H1 (cell line): ENCODE results near the gene REEP2. TPM values are rescaled to one million over a fixed set of nuclear protein-coding genes. Genes with fewer than 3 reads are reported as not detected.

Experiments used
- CTCF ChIA-PET: fragments of 300-600 bp; sonication (Branson Sonifier 250); formaldehyde crosslinking; loops from one replicate; lab custom pipeline; 2021; ENCODE audit not compliant: partially characterized antibody; lab: Charles Lee
- POLR2A ChIA-PET: fragments of 300-600 bp; sonication (Branson Sonifier 250); formaldehyde crosslinking; loops from one replicate; lab custom pipeline; 2021; ENCODE audit warnings: inconsistent platforms; ENCODE audit not compliant: partially characterized antibody; lab: Charles Lee
- DNase-seq, 2 experiments: peaks; one replicate each; pipeline versions ENCODE4 v3.0.0 to v3.0.0-alpha.2; 2010 to 2022; ENCODE audit warnings: low spot score in 2 of 2, low read depth in 1 of 2, mixed read lengths in 1 of 2
- FAIRE-seq: peaks from 2 replicates; lab custom pipeline; 2011; peaks lifted over from hg19 to GRCh38; lab: Jason Lieb, UNC
- H2AFZ ChIP-seq: 2 replicates; pipeline ENCODE4 v1.8.1; 2012; ENCODE audit warnings: low read length, inconsistent platforms
- H2AK5ac ChIP-seq: 2 replicates; pipeline ENCODE4 v1.6.1; 2013; ENCODE audit warnings: low read depth, low read length
- H2BK120ac ChIP-seq: replicated peaks from 2 replicates; pipeline ENCODE3; 2013; ENCODE audit warnings: low read depth, low read length, inconsistent platforms
- H2BK12ac ChIP-seq: 2 replicates; pipeline ENCODE4 v1.6.1; 2013; ENCODE audit warnings: low read depth, low read length
- H2BK15ac ChIP-seq: 2 replicates; pipeline ENCODE4 v1.6.1; 2013; ENCODE audit warnings: low read length
- H2BK20ac ChIP-seq: 2 replicates; pipeline ENCODE4 v1.6.1; 2013; ENCODE audit warnings: low read length
- H2BK5ac ChIP-seq: 2 replicates; pipeline ENCODE4 v1.6.1; 2013; ENCODE audit warnings: low read depth, low read length
- H3K14ac ChIP-seq: 2 replicates; pipeline ENCODE4 v1.6.1; 2013; ENCODE audit warnings: inconsistent platforms; ENCODE audit not compliant: insufficient read length
- H3K18ac ChIP-seq: 2 replicates; pipeline ENCODE4 v1.6.1; 2013; ENCODE audit warnings: low read length; ENCODE audit errors: extremely low read depth
- H3K23ac ChIP-seq: 2 replicates; pipeline ENCODE4 v1.6.1; 2013; ENCODE audit warnings: inconsistent platforms; ENCODE audit not compliant: insufficient read length
- H3K23me2 ChIP-seq: 2 replicates; pipeline ENCODE4 v1.6.1; 2013; ENCODE audit warnings: low read depth, low read length
- H3K27ac ChIP-seq: 2 replicates; pipeline ENCODE4 v1.6.1; 2011; ENCODE audit warnings: low read depth, low read length, inconsistent platforms
- H3K27me3 ChIP-seq, 4 experiments: replicated peaks in 1 of 4; 1 replicate in 1 of 4; 2 replicates in 3 of 4; pipeline versions ENCODE4 v1.6.1 to v1.8.1; 2011 to 2013; ENCODE audit warnings: low read length in 3 of 4, mild to moderate bottlenecking in 3 of 4, inconsistent platforms in 2 of 4, mixed read lengths in 2 of 4, moderate library complexity in 1 of 4; ENCODE audit not compliant: control insufficient read depth in 3 of 4, insufficient read depth in 3 of 4; ENCODE audit errors: extremely low read depth in 1 of 4
- H3K36me3 ChIP-seq, 4 experiments: 2 replicates each; pipeline versions ENCODE4 v1.6.1 to v1.8.1; 2011 to 2013; ENCODE audit warnings: mild to moderate bottlenecking in 4 of 4, low read length in 3 of 4, moderate library complexity in 2 of 4, control low read depth in 1 of 4, inconsistent platforms in 1 of 4; ENCODE audit not compliant: insufficient read depth in 4 of 4, control insufficient read depth in 2 of 4
- H3K4ac ChIP-seq: replicated peaks from 2 replicates; pipeline ENCODE3; 2013; ENCODE audit warnings: low read length, low read depth, mixed read lengths, inconsistent platforms; ENCODE audit not compliant: insufficient read length
- H3K4me1 ChIP-seq, 4 experiments: replicated peaks in 1 of 4; 1 replicate in 1 of 4; 2 replicates in 3 of 4; pipeline versions ENCODE4 v1.6.1 to v1.8.1; 2011 to 2013; ENCODE audit warnings: low read length in 3 of 4, inconsistent platforms in 2 of 4, mixed read lengths in 1 of 4; ENCODE audit not compliant: insufficient read depth in 4 of 4, control insufficient read depth in 3 of 4
- H3K4me2 ChIP-seq, 2 experiments: 2 replicates each; pipeline versions ENCODE4 v1.6.1 to v1.8.1; 2011 to 2013; ENCODE audit warnings: low read depth in 2 of 2, low read length in 2 of 2, control low read depth in 1 of 2, inconsistent platforms in 1 of 2, mild to moderate bottlenecking in 1 of 2; ENCODE audit not compliant: insufficient read depth in 1 of 2
- H3K4me3 ChIP-seq, 4 experiments: fragments of 200-600, 300-600 bp in 1 of 4; sonication (generic), shearing (Covaris generic), sonication (Bioruptor Twin) in 1 of 4; 2 replicates each; pipeline versions ENCODE4 v1.5.1 to v1.8.1; 2011 to 2016; ENCODE audit warnings: low read length in 4 of 4, low read depth in 3 of 4, control low read depth in 2 of 4, inconsistent platforms in 2 of 4, mild to moderate bottlenecking in 2 of 4, mixed read lengths in 1 of 4, moderate library complexity in 1 of 4; ENCODE audit not compliant: insufficient read depth in 2 of 4; ENCODE audit errors: extremely low read depth in 1 of 4
- H3K56ac ChIP-seq: replicated peaks from 2 replicates; pipeline ENCODE3; 2013; ENCODE audit warnings: low read depth, mild to moderate bottlenecking, mixed read lengths, low read length, inconsistent platforms; ENCODE audit not compliant: insufficient read length
- H3K79me1 ChIP-seq: 2 replicates; pipeline ENCODE4 v1.6.1; 2013; ENCODE audit warnings: low read depth, low read length, control low read depth
- H3K79me2 ChIP-seq, 2 experiments: 2 replicates each; pipeline versions ENCODE4 v1.6.1 to v1.8.1; 2012 to 2013; ENCODE audit warnings: low read length in 2 of 2, mild to moderate bottlenecking in 2 of 2, inconsistent platforms in 1 of 2; ENCODE audit not compliant: insufficient read depth in 2 of 2, control insufficient read depth in 1 of 2
- H3K9ac ChIP-seq, 4 experiments: replicated peaks in 1 of 4; 1 replicate in 1 of 4; 2 replicates in 3 of 4; pipeline versions ENCODE4 v1.6.1 to v1.8.1; 2011 to 2013; ENCODE audit warnings: low read depth in 3 of 4, low read length in 3 of 4, control low read depth in 2 of 4, mild to moderate bottlenecking in 2 of 4, moderate library complexity in 2 of 4, inconsistent platforms in 1 of 4; ENCODE audit errors: extremely low read depth in 1 of 4
- H3K9me3 ChIP-seq, 2 experiments: 2 replicates each; pipeline versions ENCODE4 v1.6.1 to v1.8.1; 2012 to 2013; ENCODE audit warnings: mild to moderate bottlenecking in 2 of 2, moderate library complexity in 2 of 2, control low read depth in 1 of 2, inconsistent platforms in 1 of 2, low read depth in 1 of 2, low read length in 1 of 2, mixed read lengths in 1 of 2; ENCODE audit not compliant: insufficient read depth in 2 of 2
- H4K20me1 ChIP-seq, 2 experiments: replicated peaks in 1 of 2; 2 replicates each; pipeline versions ENCODE3 to v1.8.1; 2011 to 2013; ENCODE audit warnings: inconsistent platforms in 2 of 2, low read length in 2 of 2, mild to moderate bottlenecking in 1 of 2; ENCODE audit not compliant: insufficient read depth in 2 of 2, control insufficient read depth in 1 of 2
- H4K5ac ChIP-seq: 2 replicates; pipeline ENCODE4 v1.6.1; 2013; ENCODE audit warnings: low read length, low read depth, mixed read lengths, inconsistent platforms; ENCODE audit not compliant: insufficient read length
- H4K8ac ChIP-seq: 2 replicates; pipeline ENCODE4 v1.8.0; 2013; ENCODE audit warnings: mild to moderate bottlenecking, moderate library complexity, low read length, inconsistent platforms; ENCODE audit not compliant: insufficient read depth; ENCODE audit errors: extremely low read depth
- H4K91ac ChIP-seq: replicated peaks from 2 replicates; pipeline ENCODE3; 2013; ENCODE audit warnings: low read length, mixed read lengths, inconsistent platforms; ENCODE audit not compliant: insufficient read length
- RFX5 ChIP-seq: IDR thresholded peaks from 2 replicates; pipeline ENCODE4 v1.6.1; 2011; ENCODE audit warnings: low read depth, low read length, improper control_type of control experiment, borderline replicate concordance
- WGBS, 2 experiments: shearing (Covaris generic) in 1 of 2; methylation state at CpG; one replicate each; pipeline versions ENCODE4 v1.1.6 to v1.1.7; 2013 to 2015; ENCODE audit warnings: low lambda C conversion rate in 2 of 2, mixed read lengths in 2 of 2, inconsistent platforms in 1 of 2, low coverage in 1 of 2, missing lambda C conversion rate in 1 of 2; ENCODE audit not compliant: insufficient replicate concordance in 2 of 2, insufficient coverage in 1 of 2, insufficient read length in 1 of 2; ENCODE audit errors: extremely low coverage in 1 of 2, missing lambda C conversion rate in 1 of 2; 5-methylcytosine and 5-hydroxymethylcytosine counted together
- polyA plus RNA-seq, 7 experiments: library from polyadenylated mRNA; depleted of rRNA in 3 of 7; stranded (reverse) in 5 of 7; unstranded in 2 of 7; fragments of >200 nt in 5 of 7; fragments of 200-250 nt in 2 of 7; gene quantifications; 1 replicate in 5 of 7; 2 replicates in 1 of 7; 4 replicates in 1 of 7; pipeline versions ENCODE4 v1.2.1 to v1.2.3, GENCODE V29; 2011 to 2013; ENCODE audit warnings: missing spikeins in 2 of 7, mixed read lengths in 2 of 7
- total RNA-seq: library from RNA; stranded (reverse); fragmentation: NEBNext Ultra II Directional; extraction: Animal tissue kit (Norgen Biotek cat#: 25700); gene quantifications from 2 replicates; pipeline ENCODE4 v1.2.1, GENCODE V29; 2021
- TF ChIP-seq, protein P1 (sequence below): IDR thresholded peaks from 2 replicates; pipeline ENCODE4 v1.6.1; 2012; ENCODE audit warnings: low read length, inconsistent platforms

REEP2 gene
- total and polyA plus RNA-seq, 2 of the 8 experiments (the other 6 are each of a cell fraction or from before 2014, with no cell fraction given): 26.5 to 40.2 TPM

DNA sequence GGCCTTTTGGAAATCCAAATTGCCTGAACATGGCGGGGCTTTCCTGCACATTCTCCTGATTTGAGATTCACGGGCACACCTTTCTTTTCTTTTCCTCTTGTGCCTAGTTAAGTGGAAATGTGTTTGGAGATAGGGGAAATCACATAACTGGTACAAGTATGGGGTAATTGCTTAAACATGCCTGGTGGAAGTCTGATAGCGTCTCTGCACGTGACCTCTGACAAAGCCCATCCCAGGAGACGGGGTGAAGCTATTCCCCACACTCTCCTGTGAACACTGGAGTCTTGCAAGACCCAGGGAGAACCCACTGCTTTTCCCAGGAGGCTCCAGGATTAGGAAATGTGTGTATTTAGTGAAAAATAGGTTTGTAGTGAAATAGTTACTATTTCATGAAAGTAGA lies 2.9 kb upstream of the REEP2 start:
- H3K4me1 ChIP-seq: peaks cover 0 to 20% (median 14%) of the 10 kb centered on the region in 4 experiments; a peak in 6 of 7 replicates
- H3K23me2 ChIP-seq: peaks cover 13% of the 10 kb centered on the region
- no peak overlapping the region for H3K18ac ChIP-seq
- POLR2A ChIA-PET: interaction anchor here (0.7 to 1.0 kb wide), 2 partner anchors 63 to 97 kb away, joined by 3 read pairs; partner anchors contain the start of gene FAM53C
- H2BK5ac ChIP-seq: no peak overlapping the region
- no peaks in the 10 kb centered on the region for H3K79me2 ChIP-seq
- no peak overlapping the region for H3K56ac ChIP-seq
- no peaks in the 10 kb centered on the region for H3K9me3 ChIP-seq
- CTCF ChIA-PET: interaction anchor here (1.3 kb wide), 1 partner anchor 44 kb away, joined by 3 read pairs; no protein-coding TSS in a partner anchor
- no peak overlapping the region for H3K4me2 ChIP-seq
- DNase-seq: no peak
- 0 out of 2 replicates have a peak, but pooled peaks cover 3% of the 10 kb centered on the region for H3K79me1 ChIP-seq
- H3K4me3 ChIP-seq: no peak overlapping the region
- H2AFZ ChIP-seq: no peak overlapping the region
- no peak overlapping the region for H4K8ac ChIP-seq
- no peak overlapping the region for H4K5ac ChIP-seq
- no peak overlapping the region for H3K4ac ChIP-seq
- H2AK5ac ChIP-seq: no peak overlapping the region
- WGBS, 2 experiments: 91% methylated on average over 5 of the region's 5 CpGs; no CpG with 5 or more reads in 1 of the 2 experiments
- H3K27me3 ChIP-seq: no peaks in the 10 kb centered on the region
- H3K14ac ChIP-seq: no peak overlapping the region
- no peak overlapping the region for H4K91ac ChIP-seq
- no peak overlapping the region for H2BK15ac ChIP-seq
- H3K9ac ChIP-seq: no peak overlapping the region
- no peak for FAIRE-seq
- H4K20me1 ChIP-seq: peaks cover 3% of the 10 kb centered on the region in 2 experiments
- peaks cover 8 to 38% (median 23%) of the 10 kb centered on the region in 4 experiments; a peak in 7 of 8 replicates for H3K36me3 ChIP-seq
- H2BK20ac ChIP-seq: no peak overlapping the region
- no peak overlapping the region for H2BK120ac ChIP-seq
- no peak overlapping the region for H3K23ac ChIP-seq
- H3K27ac ChIP-seq: no peak overlapping the region
- H2BK12ac ChIP-seq: no peak overlapping the region
- TF ChIP-seq RFX5: no peak
- TF ChIP-seq, protein P1, sequence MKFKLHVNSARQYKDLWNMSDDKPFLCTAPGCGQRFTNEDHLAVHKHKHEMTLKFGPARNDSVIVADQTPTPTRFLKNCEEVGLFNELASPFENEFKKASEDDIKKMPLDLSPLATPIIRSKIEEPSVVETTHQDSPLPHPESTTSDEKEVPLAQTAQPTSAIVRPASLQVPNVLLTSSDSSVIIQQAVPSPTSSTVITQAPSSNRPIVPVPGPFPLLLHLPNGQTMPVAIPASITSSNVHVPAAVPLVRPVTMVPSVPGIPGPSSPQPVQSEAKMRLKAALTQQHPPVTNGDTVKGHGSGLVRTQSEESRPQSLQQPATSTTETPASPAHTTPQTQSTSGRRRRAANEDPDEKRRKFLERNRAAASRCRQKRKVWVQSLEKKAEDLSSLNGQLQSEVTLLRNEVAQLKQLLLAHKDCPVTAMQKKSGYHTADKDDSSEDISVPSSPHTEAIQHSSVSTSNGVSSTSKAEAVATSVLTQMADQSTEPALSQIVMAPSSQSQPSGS: no peak
